Endometrium (tissue), 2 donors: ENCODE data around the gene SHISAL2A.

Source experiments
- FAIRE-seq: peaks from 2 replicates; lab custom pipeline; 2012; peaks lifted over from hg19 to GRCh38; lab: Jason Lieb, UNC
- donor health status: control.
- donor health status: control.

The SHISAL2A gene

GRCh38 chr1:52621950-52622349 is 11.0 kb upstream of the SHISAL2A start:
- FAIRE-seq, result no peak

GRCh38 chr1:52623812-52624211 is 9.2 kb upstream of the SHISAL2A start:
- no peak for FAIRE-seq

- FAIRE-seq, result no peak
Observed at GRCh38 chr1:52627028-52627427, 5.9 kb upstream of the SHISAL2A start.

GRCh38 chr1:52628614-52629324 is 4.2 kb upstream of the SHISAL2A start:
- FAIRE-seq, result peak; percentile 97

- FAIRE-seq, result peak; percentile 12
Observed at GRCh38 chr1:52629325-52629643, 3.7 kb upstream of the SHISAL2A start.

GRCh38 chr1:52629667-52630066 is 3.3 kb upstream of the SHISAL2A start:
- FAIRE-seq, result no peak

GRCh38 chr1:52631759-52632331 is 1.1 kb upstream of the SHISAL2A start:
- FAIRE-seq, result peak; percentile 91

GRCh38 chr1:52633291-52633754 is 355 bp downstream of the SHISAL2A start:
- no peak for FAIRE-seq

GRCh38 chr1:52634111-52634510 is 1.1 kb downstream of the SHISAL2A start:
- no peak for FAIRE-seq

- no peak for FAIRE-seq
Observed at GRCh38 chr1:52635321-52636089, 2.5 kb downstream of the SHISAL2A start.

GRCh38 chr1:52636721-52637695 is 4.0 kb downstream of the SHISAL2A start:
- no peak for FAIRE-seq

GRCh38 chr1:52637946-52638345 is 5.0 kb downstream of the SHISAL2A start:
- FAIRE-seq, result no peak

GRCh38 chr1:52640697-52641096 is 7.7 kb downstream of the SHISAL2A start:
- no peak for FAIRE-seq

- no peak for FAIRE-seq
Observed at GRCh38 chr1:52641307-52641706, 8.3 kb downstream of the SHISAL2A start.

- no peak for FAIRE-seq
Observed at GRCh38 chr1:52645261-52645660, 12.3 kb downstream of the SHISAL2A start.

GRCh38 chr1:52651904-52652303 is 18.9 kb downstream of the SHISAL2A start:
- FAIRE-seq, result no peak

GRCh38 chr1:52653207-52653849 is 20.4 kb downstream of the SHISAL2A start:
- FAIRE-seq, result no peak

GRCh38 chr1:52654063-52654462 is 21.1 kb downstream of the SHISAL2A start:
- no peak for FAIRE-seq

- FAIRE-seq, result no peak
Observed at GRCh38 chr1:52657702-52658101, 24.7 kb downstream of the SHISAL2A start.

- no peak for FAIRE-seq
Observed at GRCh38 chr1:52658795-52659194, 25.8 kb downstream of the SHISAL2A start.

- FAIRE-seq, result no peak
Observed at GRCh38 chr1:52659356-52659755, 26.4 kb downstream of the SHISAL2A start.
